Fibroblast of the aortic adventitia (primary cell): ENCODE measurements around the gene ASB13. TPM values are rescaled to one million over a fixed set of nuclear protein-coding genes. Genes with fewer than 3 reads are reported as not detected.

Source experiments
- DNase-seq: peaks from one replicate; pipeline ENCODE4 v3.0.0-alpha.2; 2010; ENCODE audit warnings: low read depth
- H3K4me3 ChIP-seq: 2 replicates; pipeline ENCODE4 v1.5.1; 2011; ENCODE audit warnings: low read depth, mild to moderate bottlenecking, control low read depth, low read length, moderate library complexity
- CTCF ChIP-seq: IDR thresholded peaks from 2 replicates; pipeline ENCODE4 v1.5.1; 2011; ENCODE audit warnings: mild to moderate bottlenecking, low read length, control low read depth, inconsistent platforms; ENCODE audit not compliant: insufficient read depth
- total RNA-seq: library from RNA; depleted of rRNA; stranded (reverse); fragments of >200 nt; gene quantifications from 2 replicates; pipeline ENCODE4 v1.2.3, GENCODE V29; 2012; ENCODE audit warnings: low replicate concordance

ASB13 gene
- total RNA-seq, 1 donor = 8.4 TPM

DNA sequence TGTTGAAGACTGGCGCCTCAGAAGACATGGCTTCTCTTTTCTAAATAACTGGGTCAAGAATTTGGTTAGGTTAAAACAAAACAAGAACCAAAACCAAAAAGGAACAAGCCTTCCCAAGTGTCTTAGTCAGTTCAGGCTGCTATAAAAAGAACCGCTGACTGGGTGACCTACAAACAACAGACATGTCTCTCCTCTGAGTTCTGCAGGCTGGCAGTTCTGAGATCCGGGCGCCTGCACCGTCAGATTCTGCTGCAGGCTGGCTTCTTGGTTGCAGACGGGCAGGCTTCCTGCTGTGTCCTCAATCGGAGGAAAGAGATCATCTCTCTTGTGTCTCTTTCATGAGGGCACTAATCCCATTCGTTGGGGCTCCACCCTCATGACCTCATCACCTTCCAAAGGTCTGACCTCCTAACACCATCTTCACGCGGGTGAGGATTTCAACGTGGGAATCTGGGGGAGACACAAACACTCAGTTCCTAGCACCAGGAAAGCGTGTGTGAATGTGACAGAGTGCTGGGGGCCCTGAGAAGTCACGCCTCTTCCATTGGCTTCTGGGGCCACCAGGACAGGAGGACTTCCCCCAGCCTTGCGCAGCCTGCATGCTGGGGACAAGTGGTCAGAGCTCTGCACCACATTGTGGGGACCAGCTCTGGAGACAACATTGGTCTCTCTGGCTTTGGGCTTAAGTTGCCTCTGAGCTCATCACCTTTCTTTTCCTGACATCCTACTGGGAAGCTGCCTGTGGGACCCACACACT is 63.1 kb downstream of the ASB13 start:
- no peak overlapping the region for H3K4me3 ChIP-seq
- no peak for DNase-seq
- no peak for TF ChIP-seq CTCF

DNA sequence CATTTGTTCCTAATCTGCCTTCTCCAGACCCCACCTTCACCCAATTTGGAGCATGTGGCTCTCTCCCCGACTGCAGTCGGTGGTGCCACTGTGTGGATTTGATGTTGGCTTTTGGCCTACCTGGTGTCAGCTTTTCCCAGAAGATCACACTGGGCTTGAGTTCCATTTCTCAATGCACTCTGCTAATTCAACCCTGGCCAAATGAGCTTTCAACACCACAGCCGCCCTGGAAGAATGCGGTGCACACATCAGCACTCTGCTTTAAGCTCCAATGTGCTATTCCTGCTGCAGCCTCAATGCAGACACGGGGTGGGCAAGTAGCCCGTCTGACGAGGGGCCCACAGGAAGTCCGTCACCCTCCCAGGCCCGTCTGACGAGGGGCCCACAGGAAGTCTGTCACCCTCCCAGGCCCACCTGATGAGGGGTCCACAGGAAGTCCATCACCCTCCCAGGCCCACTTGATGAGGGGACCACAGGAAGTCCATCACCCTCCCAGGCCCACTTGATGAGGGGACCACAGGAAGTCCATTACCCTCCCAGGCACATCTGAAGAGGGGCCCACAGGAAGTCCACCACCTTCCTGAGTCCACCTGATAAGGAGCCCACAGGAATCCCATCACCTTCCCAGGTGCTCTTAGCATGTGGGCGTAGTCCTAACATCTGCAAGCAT is 64.4 kb downstream of the ASB13 start:
- H3K4me3 ChIP-seq = no peak overlapping the region
- TF ChIP-seq CTCF = no peak
- DNase-seq = no peak

DNA sequence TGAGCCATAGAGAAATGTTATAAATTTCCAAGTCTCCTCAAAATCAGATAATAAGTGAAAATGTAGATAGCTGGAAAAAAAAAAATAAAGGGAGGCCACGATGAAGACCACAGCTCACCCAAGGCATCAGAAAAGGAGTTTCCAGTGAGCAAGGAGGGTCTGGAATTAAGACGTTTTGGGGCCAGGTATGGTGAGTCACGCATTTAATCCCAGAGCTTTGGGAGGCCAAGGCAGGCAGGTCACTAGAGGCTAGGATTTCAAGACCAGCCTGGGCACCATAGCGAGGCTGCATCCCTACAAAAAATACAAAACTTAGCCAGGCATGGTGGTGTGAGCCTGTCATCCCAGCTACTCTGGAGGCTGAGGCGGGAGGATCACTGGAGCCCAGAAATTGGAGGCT is 65.5 kb downstream of the ASB13 start:
- DNase-seq = no peak
- H3K4me3 ChIP-seq = no peak overlapping the region
- no peak for TF ChIP-seq CTCF

DNA sequence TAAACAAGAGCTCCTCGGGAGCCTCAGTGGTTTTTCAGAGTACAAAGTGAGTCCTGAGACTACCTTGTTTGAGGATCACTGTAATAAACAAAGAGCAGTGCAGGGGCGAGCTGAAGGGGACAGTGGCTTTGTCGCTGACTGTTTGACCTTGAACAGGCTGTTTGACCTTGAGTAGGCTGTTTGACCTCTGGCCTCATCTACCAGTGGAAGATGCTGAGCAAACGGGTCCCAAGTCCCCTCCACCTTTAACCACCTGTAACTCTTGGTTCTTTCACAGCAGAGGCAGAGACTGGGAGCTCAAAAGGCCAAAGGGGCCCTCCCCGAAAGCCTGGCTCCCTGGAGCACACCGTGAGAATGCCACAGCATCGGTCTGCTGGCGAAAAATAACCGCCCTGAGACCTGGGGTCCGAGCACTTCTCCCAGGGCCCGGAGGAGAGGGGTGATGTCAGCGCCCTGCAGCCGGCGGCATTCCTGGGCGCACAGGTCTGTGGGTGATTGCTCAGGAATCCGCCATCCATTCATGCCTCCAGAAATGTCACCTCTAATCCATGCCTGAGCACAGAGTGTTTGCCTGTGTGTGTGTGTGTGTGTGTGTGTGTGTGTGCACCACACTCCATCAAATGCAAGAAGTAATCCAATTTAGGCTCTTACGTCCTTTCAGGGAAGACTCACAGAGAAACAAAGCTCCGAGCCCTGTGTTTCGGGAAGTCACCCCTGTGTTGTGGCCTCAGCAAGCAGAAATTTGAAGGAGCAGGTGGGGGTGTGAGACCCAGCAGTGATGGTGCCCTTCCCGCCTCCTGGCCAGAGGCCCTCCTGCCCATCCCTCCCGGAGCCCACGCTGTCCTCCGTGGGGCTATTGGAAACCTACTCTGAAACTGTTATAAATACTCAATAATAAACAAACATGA is 66.5 kb downstream of the ASB13 start:
- H3K4me3 ChIP-seq = no peak overlapping the region
- DNase-seq = no peak
- no peak for TF ChIP-seq CTCF

- H3K4me3 ChIP-seq = no peak overlapping the region
- no peak for DNase-seq
- no peak for TF ChIP-seq CTCF
These were observed 68.2 kb downstream of the ASB13 start for GRCh38 chr10:5598085-5598690.

DNA sequence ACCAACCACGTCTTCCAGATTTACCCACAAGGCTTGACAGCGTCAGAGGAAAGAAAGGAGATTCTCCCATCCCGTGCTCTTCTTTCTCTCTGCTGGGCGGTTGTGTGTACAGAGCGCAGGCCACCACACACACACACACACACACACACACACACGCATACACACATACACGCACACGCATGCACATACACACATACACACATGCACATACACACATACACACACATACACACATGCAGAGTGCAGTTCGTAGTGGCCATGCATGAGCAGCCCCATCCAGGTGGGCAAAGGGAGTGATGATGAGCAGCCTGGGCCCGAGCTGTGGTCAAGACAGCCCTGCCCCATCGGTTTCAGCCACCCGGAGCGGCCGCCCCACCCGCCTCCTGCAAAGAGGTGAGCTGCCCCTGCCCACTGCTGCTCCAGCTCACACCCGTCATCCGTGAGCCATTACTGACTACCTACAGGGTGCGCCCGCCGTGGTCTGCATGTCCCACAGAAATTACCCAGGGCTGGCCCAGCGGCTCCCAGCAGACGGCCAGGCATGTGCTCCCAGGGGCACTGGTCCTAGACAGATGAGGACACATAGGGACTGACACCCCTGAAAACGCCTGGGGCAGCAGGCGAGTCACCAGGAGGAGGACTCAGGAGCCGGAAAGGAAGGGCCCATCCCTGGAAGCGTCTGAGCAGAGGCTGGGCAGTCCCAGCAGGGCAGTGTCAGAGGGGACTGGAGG is 69.6 kb downstream of the ASB13 start:
- DNase-seq = no peak
- H3K4me3 ChIP-seq = no peak overlapping the region
- TF ChIP-seq CTCF = no peak
